SKM-1 (cell line): ENCODE measurements around the gene METTL4.
"Not testable (repeated sequence)": the region's sequence is repeated elsewhere in the genome, so short reads cannot be mapped to it uniquely, and the experiment has no call there.

ENCODE experiments used
- DNase-seq: peaks from one replicate; lab custom pipeline; 2025; ENCODE audit not compliant: unreplicated experiment; lab: John Stamatoyannopoulos, UW

The METTL4 gene

DNA sequence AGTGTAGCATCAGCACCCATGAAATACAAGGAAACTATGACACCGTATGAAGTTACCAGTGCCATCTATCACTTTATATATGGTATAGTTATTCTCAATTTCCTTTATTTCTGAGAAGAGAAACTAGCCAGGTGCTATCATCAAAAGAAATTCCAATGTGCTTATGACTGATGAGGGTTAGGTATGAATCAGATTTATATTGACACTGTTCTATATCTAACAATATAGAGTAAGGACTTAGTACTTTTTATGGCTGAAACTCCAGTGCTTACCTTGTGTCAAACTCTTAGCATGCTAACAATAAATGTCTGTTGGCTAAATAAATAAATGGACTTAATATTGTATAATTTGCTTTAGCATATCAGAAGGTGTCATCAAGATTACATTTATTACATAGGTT is 6.9 kb downstream of the METTL4 start:
- no peak for DNase-seq

DNA sequence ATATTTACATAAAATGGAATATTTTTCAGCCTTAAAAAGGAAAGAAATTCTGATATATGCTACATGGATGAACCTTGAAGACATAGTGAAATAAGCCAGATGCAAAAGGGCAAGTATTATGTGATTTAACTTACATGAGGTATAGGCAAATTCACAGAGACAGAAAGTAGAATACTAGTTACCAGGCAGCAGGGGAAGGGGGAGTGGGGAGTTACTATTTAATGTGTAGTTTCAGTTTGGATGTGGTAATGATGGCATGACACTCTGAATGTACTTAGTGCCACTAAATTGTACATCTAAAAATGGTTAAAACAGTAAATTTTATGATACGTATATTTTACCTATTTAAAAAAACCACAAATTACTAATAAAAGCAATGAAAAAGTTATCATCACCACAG is 12.1 kb downstream of the METTL4 start:
- DNase-seq = no peak

- DNase-seq = no peak
These were observed 13.8 kb downstream of the METTL4 start for GRCh38 chr18:2557536-2557935.

DNA sequence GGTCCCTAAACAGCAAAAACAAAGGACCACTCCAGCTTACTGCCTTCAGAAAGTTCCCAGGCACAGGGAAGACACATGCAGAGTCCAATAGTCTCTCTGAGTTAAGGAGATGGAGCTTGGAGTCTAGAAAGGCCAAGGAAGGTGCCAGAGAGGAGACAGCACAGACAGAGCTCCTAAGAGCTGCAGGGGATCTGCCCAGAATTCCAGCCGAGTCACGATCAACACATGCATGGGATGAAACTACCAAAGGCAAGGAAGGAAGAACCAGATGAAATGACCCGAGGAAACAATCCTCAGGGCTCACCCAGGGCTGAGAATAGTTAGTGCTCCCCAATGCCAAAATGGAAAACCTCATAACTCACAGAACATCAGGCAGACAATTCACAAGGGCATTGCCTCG is 15.4 kb downstream of the METTL4 start:
- DNase-seq = no peak

GRCh38 chr18:2554696-2555095 is 16.6 kb downstream of the METTL4 start:
- no peak for DNase-seq

DNA sequence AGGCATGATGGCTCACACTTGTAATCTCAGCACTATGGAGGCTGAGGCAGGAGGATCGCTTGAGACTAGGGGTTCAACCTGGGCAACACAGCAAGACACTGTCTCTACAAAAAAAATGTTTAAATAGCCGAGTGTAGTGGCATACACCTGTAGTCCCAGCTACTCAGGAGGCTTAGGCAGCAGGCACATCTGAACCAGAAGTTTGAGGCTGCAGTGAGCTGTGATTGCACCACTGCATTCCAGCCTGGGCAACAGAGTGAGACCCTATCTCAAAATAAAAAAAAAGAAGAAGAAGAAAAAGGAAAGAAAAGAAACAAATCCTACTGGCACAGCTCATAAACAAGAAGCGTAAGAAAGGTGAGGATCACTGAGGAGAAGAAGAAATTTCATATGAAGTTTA is 19.9 kb downstream of the METTL4 start:
- no peak for DNase-seq

DNA sequence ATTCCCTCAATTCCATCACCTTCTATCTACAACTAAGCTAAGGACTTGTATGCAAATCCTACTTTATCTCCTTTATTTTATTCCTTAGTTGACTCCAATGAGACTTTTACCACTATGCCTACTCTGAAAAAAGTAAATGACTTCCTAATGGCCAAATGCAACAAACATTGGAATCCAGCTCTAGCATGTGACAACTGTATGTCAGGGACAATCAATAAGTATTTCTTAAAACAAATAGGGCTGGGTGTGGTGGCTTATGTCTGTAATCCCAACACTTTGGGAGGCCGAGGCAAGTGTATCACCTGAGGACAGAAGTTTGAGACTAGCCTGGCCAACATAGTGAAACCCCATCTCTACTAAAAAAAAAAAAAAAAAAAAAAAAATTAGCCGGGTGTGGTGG is 21.8 kb downstream of the METTL4 start:
- DNase-seq = no peak

DNA sequence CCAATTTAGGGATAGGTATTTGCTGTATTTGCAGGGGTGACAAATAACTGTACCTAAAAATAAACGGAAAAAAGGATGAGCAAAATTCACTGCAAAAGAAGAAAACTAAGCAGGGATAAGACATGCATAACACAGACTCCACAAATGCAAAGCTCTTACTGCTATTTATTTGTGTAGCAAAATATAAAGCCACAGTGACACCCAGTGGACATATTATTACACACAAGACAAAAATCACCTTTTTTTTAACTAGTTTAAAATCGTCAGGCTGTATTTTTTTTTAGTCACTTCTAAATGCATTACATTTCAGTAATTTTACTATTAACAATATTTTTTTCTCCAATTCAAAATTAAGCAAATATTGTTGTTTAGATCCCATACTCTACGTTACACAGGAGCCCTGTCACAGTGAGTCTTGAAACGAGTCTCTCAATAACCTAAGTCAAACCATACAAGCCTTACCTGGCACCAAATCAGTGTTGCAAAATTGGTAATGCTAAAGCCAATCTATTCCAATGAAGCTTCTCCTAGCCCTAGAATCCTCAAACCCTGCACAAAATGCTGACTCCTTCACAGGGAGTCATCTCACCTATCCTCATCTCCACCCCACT is 23.7 kb downstream of the METTL4 start:
- peak; percentile 8 for DNase-seq

- no peak for DNase-seq
These were observed 26.1 kb downstream of the METTL4 start for GRCh38 chr18:2545155-2545554.

GRCh38 chr18:2541925-2542563 is 29.3 kb downstream of the METTL4 start:
- peak; percentile 54 for DNase-seq

DNA sequence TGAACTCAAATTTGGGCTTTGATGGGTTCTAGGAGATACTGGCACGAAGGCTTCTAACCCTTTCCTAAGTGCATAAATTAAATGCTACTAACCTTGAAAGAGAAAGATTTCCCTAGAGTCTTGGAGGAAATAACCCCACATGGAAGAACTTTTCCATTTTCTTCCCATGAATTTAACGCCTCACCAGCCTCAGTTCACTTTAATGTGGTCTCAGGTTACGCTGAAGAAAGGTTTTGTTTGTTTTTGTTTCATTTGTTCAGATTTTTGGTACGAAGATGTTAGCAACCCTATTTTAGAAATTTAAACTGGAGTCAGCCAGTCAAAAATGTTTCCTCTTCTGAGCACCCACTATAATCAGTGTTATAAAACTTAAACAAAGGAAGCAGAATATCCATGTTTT is 30.7 kb downstream of the METTL4 start:
- DNase-seq = no peak

- no peak for DNase-seq
These were observed 32.5 kb downstream of the METTL4 start for GRCh38 chr18:2538844-2539243.

DNA sequence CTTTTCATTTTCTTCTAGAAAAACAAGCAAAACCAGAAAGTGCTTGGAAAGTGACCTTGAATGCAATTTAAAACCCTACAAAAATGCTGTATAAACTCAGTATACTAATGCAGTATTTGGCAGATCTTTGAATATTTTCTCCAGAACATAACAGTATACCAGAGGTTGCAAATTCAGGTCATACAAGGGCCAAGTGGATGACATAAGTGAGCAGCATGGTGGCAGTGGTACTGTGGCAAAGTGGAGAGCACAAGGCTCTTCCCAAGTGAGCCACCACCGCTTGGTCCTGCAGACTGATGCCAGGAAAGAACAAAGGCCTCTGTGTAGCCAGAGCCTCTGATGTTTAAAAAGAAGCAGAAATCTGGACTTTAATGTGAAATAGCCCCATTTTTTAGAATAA is 33.1 kb downstream of the METTL4 start:
- no peak for DNase-seq

- DNase-seq = no peak
These were observed 34.0 kb downstream of the METTL4 start for GRCh38 chr18:2537296-2537695.

GRCh38 chr18:2536493-2536892 is 34.8 kb downstream of the METTL4 start:
- DNase-seq = no peak

DNA sequence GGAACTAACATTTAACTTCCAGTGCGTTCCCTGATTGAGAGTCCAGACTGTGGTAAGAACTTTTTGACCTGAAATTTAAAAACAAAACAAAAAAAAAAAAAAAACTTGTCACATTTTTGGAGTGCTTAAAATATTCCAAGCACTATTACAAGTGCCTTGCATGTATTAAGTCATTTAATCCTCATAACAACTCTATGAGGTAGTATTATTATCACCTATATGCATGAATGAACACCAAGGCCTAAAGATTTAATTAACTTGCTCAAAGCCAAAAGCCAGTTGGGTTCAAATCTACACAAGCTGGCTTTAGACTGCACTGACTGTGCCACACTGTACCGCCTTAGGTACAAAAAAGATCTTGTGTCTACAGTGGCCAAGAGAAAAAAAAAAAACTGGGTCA is 35.2 kb downstream of the METTL4 start:
- DNase-seq = no peak

DNA sequence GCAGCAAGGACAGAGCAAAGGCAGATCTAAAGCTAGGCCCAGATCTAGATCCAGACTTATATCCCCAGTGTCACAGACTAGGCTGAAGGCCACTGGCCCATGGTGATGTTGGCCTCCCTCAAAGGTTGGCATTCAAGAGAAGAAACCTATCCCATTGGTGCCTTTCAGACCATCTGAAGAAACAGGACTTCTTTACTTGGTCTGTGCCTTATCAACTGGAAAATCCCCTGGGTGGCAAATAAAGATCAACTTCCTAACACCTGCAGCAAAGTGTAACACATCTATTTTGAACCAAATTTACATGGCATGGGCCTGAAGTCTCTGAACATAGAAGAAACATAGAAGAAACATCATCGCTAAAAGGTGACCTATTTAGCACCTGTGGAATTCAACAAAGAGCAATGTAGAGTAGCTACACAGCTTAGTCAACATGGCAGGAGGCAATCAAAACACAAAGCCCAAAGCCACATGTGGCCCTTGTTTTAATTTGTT is 35.8 kb downstream of the METTL4 start:
- DNase-seq = no peak

DNA sequence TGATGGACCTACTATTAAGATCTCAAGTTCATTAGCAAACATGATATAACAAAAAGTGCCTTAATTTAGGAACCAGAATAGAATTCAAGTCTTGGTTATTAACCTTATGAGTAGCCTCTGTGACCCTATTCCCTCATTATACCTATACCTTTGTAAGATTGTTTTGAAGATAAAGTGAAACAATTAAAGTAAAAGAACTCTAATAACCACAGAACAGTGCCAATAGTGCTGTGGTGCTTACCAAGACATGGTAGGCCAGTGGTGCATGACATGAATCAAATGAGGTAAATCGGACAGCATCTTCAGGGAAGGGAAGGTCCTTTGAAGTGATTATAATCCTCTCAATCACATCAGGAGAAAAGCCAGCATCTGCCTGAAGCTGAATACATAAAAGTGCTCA is 36.4 kb downstream of the METTL4 start:
- no peak for DNase-seq

DNA sequence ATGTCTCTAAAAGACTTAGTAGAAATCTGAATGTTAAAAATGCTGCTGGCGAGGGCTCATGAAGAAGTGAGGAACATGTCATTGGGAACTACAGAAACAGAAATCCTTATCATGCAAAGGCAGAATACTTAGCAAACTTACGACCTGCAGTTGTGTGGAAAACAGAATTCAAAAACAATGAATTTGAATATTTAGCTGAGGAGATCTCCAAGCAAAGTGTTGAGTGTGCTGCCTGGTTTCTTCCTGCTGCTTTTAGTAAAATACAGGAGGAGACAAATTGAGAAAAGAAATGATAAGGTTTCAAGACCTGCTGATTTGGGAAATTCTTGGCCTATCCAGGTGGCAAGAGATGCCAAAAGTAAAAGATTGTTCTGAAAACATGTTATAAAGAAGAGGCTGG is 38.5 kb downstream of the METTL4 start:
- DNase-seq = no peak

DNA sequence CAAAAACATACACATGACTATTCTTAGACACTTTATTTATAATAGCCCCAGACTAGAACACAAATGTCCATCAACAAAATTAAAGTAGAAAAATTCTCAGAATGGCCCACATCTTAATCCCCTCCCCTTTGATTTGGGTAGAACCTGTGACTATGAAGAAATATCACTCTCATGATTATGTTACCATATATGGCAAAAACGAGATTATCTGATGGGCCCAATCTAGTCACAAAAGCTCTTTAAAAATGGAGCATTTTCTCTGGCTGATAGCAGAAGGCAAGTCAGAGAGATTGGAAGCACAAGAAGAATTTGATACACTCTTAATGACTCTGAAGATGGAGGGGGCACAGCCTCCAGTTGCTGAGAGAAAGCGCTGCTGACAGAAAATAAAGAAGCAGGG is 39.6 kb downstream of the METTL4 start:
- no peak for DNase-seq

- DNase-seq = no peak
These were observed 42.2 kb downstream of the METTL4 start for GRCh38 chr18:2529154-2529553.

- DNase-seq = no peak
These were observed 45.0 kb downstream of the METTL4 start for GRCh38 chr18:2526329-2526728.

DNA sequence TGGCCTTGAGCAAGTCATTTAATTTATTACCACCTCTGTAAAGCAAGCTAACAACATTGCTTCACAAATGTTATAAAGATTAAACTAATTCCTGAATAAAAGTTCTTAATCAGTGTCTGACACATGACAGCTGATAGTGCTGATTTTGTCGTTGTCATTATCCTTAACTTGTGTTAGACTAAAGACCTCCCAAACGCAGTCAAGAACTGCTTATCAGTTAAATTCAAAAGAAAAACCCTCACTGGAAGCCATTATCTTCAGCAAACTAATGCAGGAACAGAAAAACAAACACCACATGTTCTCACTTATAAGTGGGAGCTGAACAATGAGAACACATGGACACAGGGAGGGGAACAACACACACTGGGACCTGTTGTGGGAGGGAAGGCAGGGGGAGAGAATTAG is 46.5 kb downstream of the METTL4 start:
- not testable (repeated sequence) for DNase-seq
